DOHH2 (cell line): Measurements from ENCODE around the gene TMEM52.
"Not testable (repeated sequence)": the region's sequence is repeated elsewhere in the genome, so short reads cannot be mapped to it uniquely, and the experiment has no call there.

Experiments
- H3F3A ChIP-seq: fragments of 200-600 bp; sonication (generic), shearing (Covaris generic); 2 replicates; pipeline ENCODE4 v1.6.0; 2016; ENCODE audit warnings: antibody characterized with exemption, mild to moderate bottlenecking; ENCODE audit not compliant: control insufficient read depth, insufficient read depth
- H3K27ac ChIP-seq: fragments of 200-600 bp; sonication (generic); 2 replicates; pipeline ENCODE4 v1.5.1; 2014; ENCODE audit warnings: low read depth, mild to moderate bottlenecking, low read length, moderate library complexity
- H3K27me3 ChIP-seq: fragments of 200-600 bp; sonication (generic); 2 replicates; pipeline ENCODE4 v1.6.1; 2014; ENCODE audit warnings: mild to moderate bottlenecking, low read length, mixed read lengths; ENCODE audit not compliant: control insufficient read depth
- H3K36me3 ChIP-seq: fragments of 200-600 bp; sonication (generic); 2 replicates; pipeline ENCODE4 v1.6.1; 2014; ENCODE audit warnings: mild to moderate bottlenecking, low read length, moderate library complexity, mixed read lengths; ENCODE audit not compliant: control insufficient read depth
- H3K4me1 ChIP-seq: fragments of 200-600 bp; sonication (generic); 2 replicates; pipeline ENCODE4 v1.6.1; 2014; ENCODE audit warnings: mild to moderate bottlenecking, low read length, mixed read lengths; ENCODE audit not compliant: control insufficient read depth
- H3K4me2 ChIP-seq: fragments of 200-600 bp; sonication (generic); 2 replicates; pipeline ENCODE4 v1.6.0; 2014; ENCODE audit warnings: mild to moderate bottlenecking, low read length, moderate library complexity
- H3K4me3 ChIP-seq: fragments of 200-600 bp; sonication (generic); 2 replicates; pipeline ENCODE4 v1.5.1; 2014; ENCODE audit warnings: mild to moderate bottlenecking, low read length, mixed read lengths
- H3K79me2 ChIP-seq: fragments of 200-600 bp; sonication (generic); 2 replicates; pipeline ENCODE4 v1.6.1; 2014; ENCODE audit warnings: mild to moderate bottlenecking, low read length, mixed read lengths; ENCODE audit not compliant: control insufficient read depth
- H3K9me2 ChIP-seq: fragments of 200-600 bp; sonication (generic); replicated peaks from 2 replicates; pipeline ENCODE4 v1.6.1; 2014; ENCODE audit warnings: mild to moderate bottlenecking, low read length, mixed read lengths; ENCODE audit not compliant: control insufficient read depth
- H3K9me3 ChIP-seq: fragments of 200-600 bp; sonication (generic); 2 replicates; pipeline ENCODE4 v1.6.1; 2014; ENCODE audit warnings: antibody characterized with exemption, low read length, mixed read lengths; ENCODE audit not compliant: control insufficient read depth, insufficient read depth
- H4K20me1 ChIP-seq: fragments of 200-600 bp; sonication (generic); 2 replicates; pipeline ENCODE4 v1.6.0; 2014; ENCODE audit warnings: low read depth, mild to moderate bottlenecking, antibody characterized with exemption, low read length, moderate library complexity; ENCODE audit not compliant: control insufficient read depth, insufficient read depth
- CTCF ChIP-seq: fragments of 200-600 bp; sonication (generic); IDR thresholded peaks from one replicate; pipeline ENCODE4 v1.5.1; 2014; ENCODE audit warnings: antibody characterized with exemption, mild to moderate bottlenecking, low read depth, low read length; ENCODE audit not compliant: poor library complexity, severe bottlenecking
- EZH2phosphoT487 ChIP-seq: fragments of 200-600 bp; sonication (generic); IDR thresholded peaks from 2 replicates; pipeline ENCODE4 v1.6.1; 2017; ENCODE audit warnings: borderline replicate concordance, mild to moderate bottlenecking, antibody characterized with exemption, low read length, moderate library complexity, mixed read lengths

The TMEM52 gene

GRCh38 chr1:1937549-1938275 lies 18.6 kb upstream of the TMEM52 start:
- no peak overlapping the region for H3K27ac ChIP-seq
- TF ChIP-seq EZH2phosphoT487 (no peak), CTCF (no peak)
- no peaks in the 10 kb centered on the region for H3F3A ChIP-seq
- H3K36me3 ChIP-seq = no peaks in the 10 kb centered on the region
- no peaks in the 10 kb centered on the region for H3K4me1 ChIP-seq
- no peak overlapping the region for H3K4me3 ChIP-seq
- H3K9me2 ChIP-seq = no peaks in the 10 kb centered on the region
- H4K20me1 ChIP-seq = no peaks in the 10 kb centered on the region
- H3K4me2 ChIP-seq = no peak overlapping the region
- peaks cover 9% of the 10 kb centered on the region; the same call in 1 of the 2 replicates for H3K9me3 ChIP-seq
- no peaks in the 10 kb centered on the region for H3K79me2 ChIP-seq
- no peaks in the 10 kb centered on the region for H3K27me3 ChIP-seq

GRCh38 chr1:1937061-1937460 lies 18.0 kb upstream of the TMEM52 start:
- peaks cover 9% of the 10 kb centered on the region; the same call in 1 of the 2 replicates for H3K9me3 ChIP-seq
- no peaks in the 10 kb centered on the region for H3K36me3 ChIP-seq
- no peak overlapping the region for H3K4me2 ChIP-seq
- no peaks in the 10 kb centered on the region for H3K4me1 ChIP-seq
- TF ChIP-seq CTCF (no peak), EZH2phosphoT487 (no peak)
- H3K4me3 ChIP-seq = no peak overlapping the region
- no peaks in the 10 kb centered on the region for H3K27me3 ChIP-seq
- no peaks in the 10 kb centered on the region for H4K20me1 ChIP-seq
- no peaks in the 10 kb centered on the region for H3F3A ChIP-seq
- H3K9me2 ChIP-seq = no peaks in the 10 kb centered on the region
- no peak overlapping the region for H3K27ac ChIP-seq
- H3K79me2 ChIP-seq = no peaks in the 10 kb centered on the region

GRCh38 chr1:1934848-1935247 lies 15.8 kb upstream of the TMEM52 start:
- not testable (repeated sequence) for H3K4me1 ChIP-seq, H3K4me3 ChIP-seq, H3K27ac ChIP-seq, H3K27me3 ChIP-seq, H3K9me2 ChIP-seq, H4K20me1 ChIP-seq, H3F3A ChIP-seq, H3K4me2 ChIP-seq, H3K36me3 ChIP-seq, H3K79me2 ChIP-seq, H3K9me3 ChIP-seq

DNA sequence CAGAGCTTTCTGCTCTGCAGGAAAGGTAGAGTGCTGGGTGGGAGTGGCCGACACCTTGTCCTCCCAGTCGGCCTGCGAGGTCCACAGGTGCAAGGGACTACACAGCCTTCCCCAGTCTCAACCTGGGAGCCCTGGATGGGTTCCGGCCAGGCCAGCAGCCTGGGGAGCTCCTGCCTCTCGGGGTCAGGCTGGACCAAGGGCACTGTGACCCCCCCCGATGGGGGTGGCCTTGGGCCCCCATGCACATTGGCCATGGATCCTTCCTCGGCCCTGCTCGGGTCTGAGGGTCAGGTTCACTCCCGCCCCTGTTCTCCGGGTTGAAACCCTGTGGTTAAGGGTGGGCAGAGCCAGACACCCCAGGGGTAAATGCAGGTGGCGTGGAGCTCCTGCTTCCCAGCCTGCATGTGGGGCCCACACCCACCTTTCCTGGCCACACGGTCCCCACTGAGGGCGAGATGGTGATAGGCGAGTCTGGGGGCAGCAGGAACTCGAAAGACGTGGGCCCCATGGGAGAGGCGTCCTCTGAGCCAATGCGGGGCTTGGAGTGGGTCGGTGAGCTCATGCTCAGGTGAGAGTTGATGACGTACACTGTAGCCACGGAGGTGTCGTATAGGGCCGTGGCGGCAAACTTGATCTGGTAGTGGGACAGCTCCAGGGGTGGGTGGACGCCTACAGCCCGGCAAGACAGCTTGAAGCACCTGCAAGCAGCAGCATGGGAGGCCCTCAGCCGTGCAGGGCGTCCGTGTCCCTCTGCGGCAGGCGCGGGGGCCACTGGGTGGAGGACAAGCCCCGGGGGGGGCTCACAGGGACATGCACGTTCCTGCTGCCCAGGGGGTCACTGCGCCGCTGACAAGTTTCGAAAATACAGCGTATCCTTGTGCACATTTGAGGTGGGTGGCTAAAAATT lies 10.8 kb upstream of the TMEM52 start:
- no peak overlapping the region for H3K4me3 ChIP-seq
- TF ChIP-seq CTCF (no peak), EZH2phosphoT487 (no peak)
- no peaks in the 10 kb centered on the region for H3K27me3 ChIP-seq
- H3K4me2 ChIP-seq = no peak overlapping the region
- no peaks in the 10 kb centered on the region for H3K4me1 ChIP-seq
- no peaks in the 10 kb centered on the region for H3K79me2 ChIP-seq
- H4K20me1 ChIP-seq = no peaks in the 10 kb centered on the region
- H3K27ac ChIP-seq = no peak overlapping the region
- no peaks in the 10 kb centered on the region for H3K36me3 ChIP-seq
- no peaks in the 10 kb centered on the region for H3K9me2 ChIP-seq
- no peaks in the 10 kb centered on the region for H3F3A ChIP-seq
- H3K9me3 ChIP-seq = peaks cover 9% of the 10 kb centered on the region; the same call in 1 of the 2 replicates
